Stimulated activated CD8-positive, alpha-beta memory T cell treated with anti-CD3 and anti-CD28 coated beads, Interleukin-7, amount 100 ng/mL, for 1 hour (primary cell): ENCODE results near the gene PDSS2.
"Not testable (repeated sequence)": the region's sequence is repeated elsewhere in the genome, so short reads cannot be mapped to it uniquely, and the experiment has no call there.

ENCODE experiments used
- DNase-seq, 2 donors: peaks; one replicate each; pipeline ENCODE4 v3.0.0-alpha.2; 2020; ENCODE audit warnings: low read depth in 2 of 2

The PDSS2 gene

GRCh38 chr6:107216197-107216933 lies 243.0 kb downstream of the PDSS2 start:
- no peak for DNase-seq

DNA sequence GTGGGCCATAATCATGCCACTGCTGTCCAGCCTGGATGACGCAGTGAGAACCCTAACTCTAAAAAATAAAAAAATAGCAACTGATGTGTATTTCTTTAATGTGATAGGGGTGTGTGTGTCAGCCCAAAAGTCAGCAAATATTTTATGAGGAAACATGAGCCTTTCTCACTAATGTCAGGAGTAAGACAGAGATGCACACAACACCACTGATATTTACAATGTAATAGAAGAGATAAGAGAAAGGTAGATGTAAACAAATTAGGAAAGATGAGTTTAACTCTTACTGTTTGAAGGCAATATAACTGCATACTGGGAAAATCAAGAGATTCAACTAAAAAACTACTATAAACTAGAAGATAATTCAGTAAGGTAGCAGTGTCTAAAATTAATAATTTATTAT lies 244.0 kb downstream of the PDSS2 start:
- DNase-seq, result no peak

- no peak for DNase-seq
These were observed 244.7 kb downstream of the PDSS2 start for GRCh38 chr6:107214655-107215054.

GRCh38 chr6:107209406-107210305 lies 249.7 kb downstream of the PDSS2 start:
- no peak for DNase-seq

DNA sequence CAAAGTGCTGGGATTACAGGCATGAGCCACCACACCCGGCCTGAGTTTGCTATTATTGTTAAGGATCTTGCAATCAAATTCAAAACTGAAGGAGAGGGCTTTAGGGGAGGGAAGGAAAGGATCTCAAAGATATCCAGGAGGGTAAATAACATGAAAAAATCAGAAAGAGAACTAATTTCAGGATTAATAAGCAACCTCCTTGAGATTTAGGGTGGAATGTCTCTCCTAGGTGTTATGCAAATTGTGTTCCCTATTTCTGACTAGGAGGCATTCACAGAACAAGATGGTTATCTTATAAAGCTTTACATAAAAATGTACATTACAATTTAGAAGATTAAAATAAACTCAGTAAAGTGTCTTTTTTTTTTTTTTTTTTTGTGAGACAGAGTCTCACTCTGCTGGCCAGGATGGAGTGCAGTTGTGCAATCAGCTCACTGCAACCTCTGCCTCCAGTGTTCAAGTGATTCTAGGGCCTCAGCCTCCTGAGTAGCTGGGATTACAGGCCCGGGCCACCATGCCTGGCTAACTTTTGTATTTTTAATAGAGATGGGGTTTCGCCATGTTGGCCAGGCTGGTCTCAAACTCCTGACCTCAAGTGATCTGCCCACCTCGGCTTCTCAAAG lies 252.0 kb downstream of the PDSS2 start:
- DNase-seq, result no peak

- DNase-seq, result no peak
These were observed 254.0 kb downstream of the PDSS2 start for GRCh38 chr6:107205058-107205998.

- DNase-seq, result no peak
These were observed 256.4 kb downstream of the PDSS2 start for GRCh38 chr6:107202876-107203468.

GRCh38 chr6:107198631-107199416 lies 260.5 kb downstream of the PDSS2 start:
- DNase-seq, result no peak

DNA sequence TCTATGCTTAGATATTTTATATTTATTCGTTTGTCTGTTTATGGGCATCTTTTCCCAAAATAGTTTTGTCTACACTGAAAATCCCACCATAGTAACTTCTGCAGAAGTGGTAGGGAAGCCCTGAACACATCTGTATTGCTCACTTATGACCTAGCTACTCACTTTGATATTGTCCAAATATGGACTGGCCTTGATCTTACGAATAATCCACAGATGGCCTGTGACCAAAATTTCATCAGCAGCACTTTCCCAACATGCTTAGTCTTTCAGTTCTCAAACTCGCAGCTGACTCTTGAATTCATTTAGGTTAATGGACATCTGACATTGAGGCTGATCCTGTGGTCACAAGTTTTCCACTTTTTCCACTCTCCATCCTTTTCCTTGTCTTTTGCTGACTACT lies 263.2 kb downstream of the PDSS2 start:
- no peak for DNase-seq

DNA sequence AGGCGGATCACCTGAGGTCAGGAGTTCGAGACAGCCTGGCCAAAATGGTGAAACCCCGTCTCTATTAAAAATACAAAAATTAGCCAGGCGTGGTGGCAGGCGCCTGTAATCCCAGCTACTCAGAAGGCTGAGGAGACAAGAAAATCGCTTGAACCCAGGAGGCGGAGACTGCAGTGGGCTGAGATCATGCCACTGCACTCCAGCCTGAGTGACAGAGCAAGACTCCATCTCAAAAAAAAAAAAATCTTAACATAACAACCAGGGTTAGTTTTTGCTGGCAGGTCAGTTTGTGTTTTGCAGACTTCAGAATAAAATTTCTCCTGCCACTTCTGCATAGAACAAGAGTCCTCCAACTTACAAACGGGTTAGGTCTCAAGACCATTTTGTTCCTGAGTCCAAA lies 264.6 kb downstream of the PDSS2 start:
- DNase-seq, result not testable (repeated sequence)

GRCh38 chr6:107192830-107193229 lies 266.5 kb downstream of the PDSS2 start:
- no peak for DNase-seq

DNA sequence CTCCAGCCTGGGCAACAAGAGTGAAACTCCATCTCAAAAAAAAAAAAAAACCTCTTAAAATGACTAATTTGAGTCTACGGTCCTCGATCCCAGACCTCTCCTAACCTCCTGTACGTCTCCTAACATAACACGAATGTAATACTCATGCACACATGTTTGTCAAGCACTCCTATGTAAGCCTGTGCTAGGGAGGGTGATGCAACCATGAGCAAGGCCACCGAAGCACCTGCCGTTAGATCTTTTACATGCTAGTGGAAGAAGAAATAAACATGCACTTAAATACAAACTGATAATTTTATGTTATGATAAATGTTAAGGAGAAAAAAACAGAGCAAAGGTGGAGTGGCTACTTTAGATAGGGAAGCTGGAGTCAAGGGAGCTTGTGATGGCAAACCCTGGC lies 271.7 kb downstream of the PDSS2 start:
- DNase-seq, result no peak

DNA sequence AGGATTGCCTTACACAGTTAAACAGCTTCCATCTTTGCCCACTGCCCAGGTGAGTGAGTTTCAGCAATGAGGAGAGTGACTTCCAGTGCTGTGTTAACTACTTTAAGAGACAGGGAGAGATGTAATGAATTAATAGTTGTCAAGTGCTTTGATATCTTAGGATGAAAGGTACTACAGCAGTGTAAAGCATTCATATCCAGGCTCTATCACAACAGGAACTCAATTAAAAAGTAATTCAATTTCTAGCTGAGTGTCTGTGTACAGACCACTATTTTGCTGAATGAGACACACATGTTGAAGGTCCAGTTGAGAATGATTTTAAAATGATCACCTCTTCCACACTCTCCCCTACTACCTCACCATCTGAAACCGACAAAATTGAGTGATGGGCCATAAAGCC lies 273.3 kb downstream of the PDSS2 start:
- no peak for DNase-seq

- no peak for DNase-seq
These were observed 273.9 kb downstream of the PDSS2 start for GRCh38 chr6:107185391-107185970.

DNA sequence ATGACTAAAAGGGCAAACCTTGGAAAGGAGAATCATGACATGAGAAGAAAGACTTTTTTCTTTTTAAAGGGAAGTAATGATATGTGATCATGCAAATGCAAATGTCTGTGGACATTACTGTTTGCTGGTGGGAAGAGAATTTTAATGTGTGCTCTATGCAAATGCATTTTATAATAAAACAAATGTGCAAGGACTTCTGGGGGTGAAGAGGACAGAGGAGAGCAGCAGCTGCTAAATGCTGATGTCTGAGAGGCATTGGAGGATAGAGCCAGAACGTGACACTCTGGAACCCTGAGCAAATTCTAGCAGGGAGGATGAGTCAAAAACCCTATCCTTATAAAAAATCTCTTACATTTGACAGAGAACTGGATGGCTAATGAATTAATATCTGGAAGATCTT lies 274.9 kb downstream of the PDSS2 start:
- no peak for DNase-seq

GRCh38 chr6:107180099-107180498 lies 279.3 kb downstream of the PDSS2 start:
- no peak for DNase-seq

GRCh38 chr6:107179004-107179403 lies 280.4 kb downstream of the PDSS2 start:
- no peak for DNase-seq

DNA sequence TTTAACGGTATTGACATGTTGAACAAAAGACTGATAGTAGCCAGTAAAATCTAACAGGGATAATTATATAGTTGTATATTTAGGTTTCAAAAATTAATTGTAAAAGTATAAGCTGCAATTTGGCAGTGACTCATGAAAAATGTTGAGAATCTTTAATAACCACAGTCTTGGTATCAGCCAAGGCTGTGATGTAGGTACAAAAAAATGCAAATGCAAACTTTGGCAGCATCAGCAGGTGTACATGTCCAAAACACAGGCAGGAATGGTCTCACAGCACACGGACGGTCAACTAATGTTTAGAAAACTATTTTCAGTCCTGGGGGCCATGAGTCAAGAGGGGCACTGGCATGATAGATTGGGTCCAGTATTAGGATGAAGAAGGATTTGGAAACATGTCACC lies 285.6 kb downstream of the PDSS2 start:
- DNase-seq, result no peak

DNA sequence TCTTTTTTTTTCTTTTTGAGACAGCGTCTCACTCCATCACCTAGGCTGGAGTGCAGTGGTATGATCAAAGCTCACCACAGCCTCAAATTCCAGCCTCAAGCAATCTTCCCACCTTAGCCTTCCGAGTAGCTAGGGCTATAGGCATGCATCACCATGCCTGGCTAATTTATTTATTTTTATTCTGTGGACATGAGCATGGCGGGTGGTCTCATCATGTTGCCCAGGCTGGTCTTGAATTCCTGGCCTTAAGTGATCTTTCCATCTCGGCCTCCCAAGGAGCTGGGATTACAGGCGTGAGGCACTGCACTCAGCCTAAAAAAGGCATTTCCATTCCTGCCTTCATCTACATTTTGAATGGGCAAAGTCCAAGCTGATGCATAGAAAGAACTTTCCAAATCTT lies 287.9 kb downstream of the PDSS2 start:
- no peak for DNase-seq

DNA sequence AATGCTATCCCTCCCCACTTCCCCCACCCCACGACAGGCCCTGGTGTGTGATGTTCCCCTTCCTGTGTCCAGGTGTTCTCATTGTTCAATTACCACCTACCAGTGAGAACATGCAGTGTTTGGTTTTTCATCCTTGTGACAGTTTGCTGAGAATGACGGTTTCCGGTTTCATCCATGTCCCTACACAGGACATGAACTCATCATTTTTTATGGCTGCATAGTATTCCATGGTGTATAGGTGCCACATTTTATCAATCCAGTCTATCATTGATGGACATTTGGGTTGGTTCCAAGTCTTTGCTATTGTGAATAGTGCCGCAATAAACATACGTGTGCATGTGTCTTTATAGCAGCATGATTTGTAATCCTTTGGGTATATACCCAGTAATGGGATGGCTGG lies 295.1 kb downstream of the PDSS2 start:
- not testable (repeated sequence) for DNase-seq
